Spleen (tissue), 7 donors: Measurements from ENCODE around the gene ADGRV1.

Experiments
- POLR2A ChIP-seq, 3 donors: fragments of 450-650 bp; IDR thresholded peaks; one replicate each; pipeline ENCODE4 v1.5.1; 2017; ENCODE audit warnings: antibody characterized with exemption in 3 of 3, mild to moderate bottlenecking in 1 of 3
- POLR2AphosphoS5 ChIP-seq, 3 donors: sonication (generic); formaldehyde crosslinking; IDR thresholded peaks; one replicate each; pipeline ENCODE4 v1.5.1; 2017; ENCODE audit warnings: antibody characterized with exemption in 3 of 3
- TF ChIP-seq, protein P1 (sequence below), 11 experiments: fragments of 200-600 bp in 7 of 11; fragments of 450-650 bp in 4 of 11; sonication (generic) in 4 of 11; IDR thresholded peaks in 8 of 11; conservative IDR thresholded peaks in 3 of 11; 1 replicate in 7 of 11; 2 replicates in 4 of 11; pipeline versions ENCODE4 v1.4.0 to v1.8.0; 2016 to 2021; ENCODE audit warnings: antibody characterized with exemption in 11 of 11, inconsistent platforms in 4 of 11, mild to moderate bottlenecking in 1 of 11
- donor health status: DM: no; HTN: no; CAD: no; lungs with moderate emphysema.
- donor health status: DM: no; HTN: no; CAD: no.
- donor health status: DM: no; HTN: no; CAD: no.

DNA sequence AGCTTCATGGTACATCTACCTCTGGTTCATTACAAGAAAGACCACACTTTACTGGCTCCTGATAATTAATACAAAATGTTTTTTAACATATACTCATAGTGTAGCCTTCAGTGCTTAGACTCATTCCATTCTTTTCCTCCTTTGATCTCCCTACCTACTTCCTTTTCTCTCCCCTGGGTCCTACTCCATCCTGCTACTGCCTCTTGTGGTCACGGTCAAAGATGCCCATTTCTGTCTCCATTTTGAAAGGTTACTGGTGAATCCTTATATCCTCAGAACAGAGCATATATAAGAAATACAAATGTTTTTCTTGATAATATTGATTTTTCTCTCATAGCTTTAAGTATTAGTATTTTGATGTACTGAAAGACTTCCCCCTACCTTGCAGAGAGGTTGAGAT lies 448.7 kb downstream of the ADGRV1 start:
- TF ChIP-seq, protein P1, sequence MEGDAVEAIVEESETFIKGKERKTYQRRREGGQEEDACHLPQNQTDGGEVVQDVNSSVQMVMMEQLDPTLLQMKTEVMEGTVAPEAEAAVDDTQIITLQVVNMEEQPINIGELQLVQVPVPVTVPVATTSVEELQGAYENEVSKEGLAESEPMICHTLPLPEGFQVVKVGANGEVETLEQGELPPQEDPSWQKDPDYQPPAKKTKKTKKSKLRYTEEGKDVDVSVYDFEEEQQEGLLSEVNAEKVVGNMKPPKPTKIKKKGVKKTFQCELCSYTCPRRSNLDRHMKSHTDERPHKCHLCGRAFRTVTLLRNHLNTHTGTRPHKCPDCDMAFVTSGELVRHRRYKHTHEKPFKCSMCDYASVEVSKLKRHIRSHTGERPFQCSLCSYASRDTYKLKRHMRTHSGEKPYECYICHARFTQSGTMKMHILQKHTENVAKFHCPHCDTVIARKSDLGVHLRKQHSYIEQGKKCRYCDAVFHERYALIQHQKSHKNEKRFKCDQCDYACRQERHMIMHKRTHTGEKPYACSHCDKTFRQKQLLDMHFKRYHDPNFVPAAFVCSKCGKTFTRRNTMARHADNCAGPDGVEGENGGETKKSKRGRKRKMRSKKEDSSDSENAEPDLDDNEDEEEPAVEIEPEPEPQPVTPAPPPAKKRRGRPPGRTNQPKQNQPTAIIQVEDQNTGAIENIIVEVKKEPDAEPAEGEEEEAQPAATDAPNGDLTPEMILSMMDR (IDR thresholded peaks at IDR 0.05 in 8 of 11, conservative IDR thresholded peaks at IDR 0.05 in 3 of 11), result no peak
- TF ChIP-seq POLR2AphosphoS5 (IDR thresholded peaks at IDR 0.05) (no peak), POLR2A (IDR thresholded peaks at IDR 0.05) (no peak)
